GM23338 (cell line): ENCODE measurements around the gene NPC2. TPM values are rescaled to one million over a fixed set of nuclear protein-coding genes. Genes with fewer than 3 reads are reported as not detected.

Experiments used
- ATAC-seq: fragments of 200-7000 bp; cut with Tn5 transposase; 3 replicates; pipeline ENCODE4 v1.9.1; 2020
- DNase-seq: peaks from one replicate; pipeline ENCODE4 v3.0.0-alpha.2; 2015; ENCODE audit warnings: low spot score
- H2AFZ ChIP-seq: fragments of 200-600 bp; sonication (generic); 2 replicates; pipeline ENCODE4 v1.8.0; 2016; ENCODE audit warnings: antibody characterized with exemption, mild to moderate bottlenecking, moderate library complexity
- H3F3A ChIP-seq: fragments of 200-600 bp; sonication (generic); replicated peaks from 2 replicates; pipeline ENCODE4 v1.8.0; 2017; ENCODE audit warnings: antibody characterized with exemption, mixed run types, low read depth
- H3K27ac ChIP-seq: fragments of 200-600 bp; sonication (generic); 2 replicates; pipeline ENCODE4 v1.6.1; 2016; ENCODE audit warnings: low read depth
- H3K27me3 ChIP-seq: fragments of 200-600 bp; sonication (generic); 2 replicates; pipeline ENCODE4 v1.8.0; 2016; ENCODE audit warnings: mild to moderate bottlenecking, mixed run types, moderate library complexity; ENCODE audit not compliant: insufficient read depth
- H3K36me3 ChIP-seq: fragments of 200-600 bp; sonication (generic); 2 replicates; pipeline ENCODE4 v1.8.0; 2016; ENCODE audit warnings: mild to moderate bottlenecking; ENCODE audit not compliant: insufficient read depth
- H3K4me1 ChIP-seq: fragments of 200-600 bp; sonication (generic); 2 replicates; pipeline ENCODE4 v1.8.0; 2016; ENCODE audit warnings: mild to moderate bottlenecking, moderate library complexity; ENCODE audit not compliant: insufficient read depth
- H3K4me2 ChIP-seq: fragments of 200-600 bp; sonication (generic); 2 replicates; pipeline ENCODE4 v1.7.1; 2017; ENCODE audit warnings: mixed run types
- H3K4me3 ChIP-seq: fragments of 200-600 bp; sonication (generic); 2 replicates; pipeline ENCODE4 v1.6.1; 2016; ENCODE audit warnings: mixed run types
- H3K79me2 ChIP-seq: fragments of 200-600 bp; sonication (generic); replicated peaks from 2 replicates; pipeline ENCODE4 v1.8.0; 2017; ENCODE audit warnings: mild to moderate bottlenecking; ENCODE audit not compliant: insufficient read depth
- H3K9me2 ChIP-seq: fragments of 200-600 bp; sonication (generic); 2 replicates; pipeline ENCODE4 v1.8.0; 2017; ENCODE audit not compliant: insufficient read depth
- H4K20me1 ChIP-seq: fragments of 200-600 bp; sonication (generic); replicated peaks from 2 replicates; pipeline ENCODE4 v1.8.0; 2017; ENCODE audit warnings: mild to moderate bottlenecking; ENCODE audit not compliant: insufficient read depth
- H3K27ac Mint-ChIP-seq: 2 replicates; pipeline ENCODE4 v1.8.0; 2020; ENCODE audit warnings: inconsistent platforms, mild to moderate bottlenecking, moderate library complexity, mixed read lengths
- H3K27me3 Mint-ChIP-seq: 3 replicates; pipeline ENCODE4 v1.8.0; 2022; ENCODE audit warnings: low read depth, mild to moderate bottlenecking, moderate library complexity, mixed read lengths, inconsistent platforms; ENCODE audit not compliant: insufficient read depth, poor library complexity
- H3K36me3 Mint-ChIP-seq: 3 replicates; pipeline ENCODE4 v1.8.0; 2021; ENCODE audit warnings: low read depth, mild to moderate bottlenecking, inconsistent platforms, moderate library complexity, mixed read lengths
- H3K4me1 Mint-ChIP-seq: 3 replicates; pipeline ENCODE4 v1.8.0; 2020; ENCODE audit warnings: mild to moderate bottlenecking, inconsistent platforms, mixed read lengths
- H3K4me3 Mint-ChIP-seq: 3 replicates; pipeline ENCODE4 v1.8.0; 2021; ENCODE audit warnings: moderate library complexity, mild to moderate bottlenecking, inconsistent platforms, mixed read lengths
- H3K9me3 Mint-ChIP-seq: 3 replicates; pipeline ENCODE4 v1.8.0; 2020; ENCODE audit warnings: moderate library complexity, mild to moderate bottlenecking, inconsistent platforms, mixed read lengths
- CREB1 ChIP-seq: fragments of 250-450 bp; sonication (Bioruptor Pico); IDR thresholded peaks from 2 replicates; pipeline ENCODE4 v1.5.0; 2020; ENCODE audit warnings: low read depth, mild to moderate bottlenecking, moderate library complexity
- ETS1 ChIP-seq: IDR thresholded peaks from 2 replicates; pipeline ENCODE4 v1.6.1; 2016; ENCODE audit warnings: antibody characterized with exemption
- EZH2phosphoT487 ChIP-seq: fragments of 200-600 bp; sonication (generic); IDR thresholded peaks from one replicate; pipeline ENCODE4 v1.8.1; 2018; ENCODE audit warnings: antibody characterized with exemption; ENCODE audit not compliant: unreplicated experiment
- JUNB ChIP-seq: IDR thresholded peaks from one replicate; pipeline ENCODE4 v1.6.1; 2016; ENCODE audit warnings: antibody characterized with exemption; ENCODE audit not compliant: unreplicated experiment
- STAT1 ChIP-seq: IDR thresholded peaks from one replicate; pipeline ENCODE4 v1.6.1; 2016; ENCODE audit warnings: antibody characterized with exemption; ENCODE audit not compliant: unreplicated experiment
- ZNF114 ChIP-seq: fragments of 250-450 bp; sonication (Bioruptor Pico); IDR thresholded peaks from 2 replicates; pipeline ENCODE4 v1.5.0; 2020; ENCODE audit warnings: mild to moderate bottlenecking, moderate library complexity
- ZNF331 ChIP-seq: fragments of 250-450 bp; sonication (Bioruptor Pico); IDR thresholded peaks from 2 replicates; pipeline ENCODE4 v1.5.0; 2020; ENCODE audit warnings: low read depth, mild to moderate bottlenecking, moderate library complexity
- polyA plus RNA-seq: library from polyadenylated mRNA; unstranded; fragments of >200 nt; fragmentation: Nextera tagmentation; extraction: Ambion mirVana; gene quantifications from 2 replicates; pipeline ENCODE4 v1.2.1, GENCODE V29; 2016
- total RNA-seq: library from RNA; depleted of rRNA; stranded (reverse); fragments of >200 nt; shearing (Covaris generic); gene quantifications from 2 replicates; pipeline ENCODE4 v1.2.3, GENCODE V29; 2014
- TF ChIP-seq, protein P1 (sequence below): fragments of 250-450 bp; sonication (Bioruptor Pico); IDR thresholded peaks from 2 replicates; pipeline ENCODE4 v1.5.0; 2020; ENCODE audit warnings: mild to moderate bottlenecking, moderate library complexity

Gene NPC2
- total and polyA plus RNA-seq, 2 experiments from 2014 or later, result 287 to 344 TPM

GRCh38 chr14:74531006-74531405, 37.9 kb upstream of the NPC2 start (continued):
- TF ChIP-seq EZH2phosphoT487, result no peak
- no peak for TF ChIP-seq JUNB
- TF ChIP-seq CREB1 (CRISPR knock-in tag), result no peak
- TF ChIP-seq, protein P1, sequence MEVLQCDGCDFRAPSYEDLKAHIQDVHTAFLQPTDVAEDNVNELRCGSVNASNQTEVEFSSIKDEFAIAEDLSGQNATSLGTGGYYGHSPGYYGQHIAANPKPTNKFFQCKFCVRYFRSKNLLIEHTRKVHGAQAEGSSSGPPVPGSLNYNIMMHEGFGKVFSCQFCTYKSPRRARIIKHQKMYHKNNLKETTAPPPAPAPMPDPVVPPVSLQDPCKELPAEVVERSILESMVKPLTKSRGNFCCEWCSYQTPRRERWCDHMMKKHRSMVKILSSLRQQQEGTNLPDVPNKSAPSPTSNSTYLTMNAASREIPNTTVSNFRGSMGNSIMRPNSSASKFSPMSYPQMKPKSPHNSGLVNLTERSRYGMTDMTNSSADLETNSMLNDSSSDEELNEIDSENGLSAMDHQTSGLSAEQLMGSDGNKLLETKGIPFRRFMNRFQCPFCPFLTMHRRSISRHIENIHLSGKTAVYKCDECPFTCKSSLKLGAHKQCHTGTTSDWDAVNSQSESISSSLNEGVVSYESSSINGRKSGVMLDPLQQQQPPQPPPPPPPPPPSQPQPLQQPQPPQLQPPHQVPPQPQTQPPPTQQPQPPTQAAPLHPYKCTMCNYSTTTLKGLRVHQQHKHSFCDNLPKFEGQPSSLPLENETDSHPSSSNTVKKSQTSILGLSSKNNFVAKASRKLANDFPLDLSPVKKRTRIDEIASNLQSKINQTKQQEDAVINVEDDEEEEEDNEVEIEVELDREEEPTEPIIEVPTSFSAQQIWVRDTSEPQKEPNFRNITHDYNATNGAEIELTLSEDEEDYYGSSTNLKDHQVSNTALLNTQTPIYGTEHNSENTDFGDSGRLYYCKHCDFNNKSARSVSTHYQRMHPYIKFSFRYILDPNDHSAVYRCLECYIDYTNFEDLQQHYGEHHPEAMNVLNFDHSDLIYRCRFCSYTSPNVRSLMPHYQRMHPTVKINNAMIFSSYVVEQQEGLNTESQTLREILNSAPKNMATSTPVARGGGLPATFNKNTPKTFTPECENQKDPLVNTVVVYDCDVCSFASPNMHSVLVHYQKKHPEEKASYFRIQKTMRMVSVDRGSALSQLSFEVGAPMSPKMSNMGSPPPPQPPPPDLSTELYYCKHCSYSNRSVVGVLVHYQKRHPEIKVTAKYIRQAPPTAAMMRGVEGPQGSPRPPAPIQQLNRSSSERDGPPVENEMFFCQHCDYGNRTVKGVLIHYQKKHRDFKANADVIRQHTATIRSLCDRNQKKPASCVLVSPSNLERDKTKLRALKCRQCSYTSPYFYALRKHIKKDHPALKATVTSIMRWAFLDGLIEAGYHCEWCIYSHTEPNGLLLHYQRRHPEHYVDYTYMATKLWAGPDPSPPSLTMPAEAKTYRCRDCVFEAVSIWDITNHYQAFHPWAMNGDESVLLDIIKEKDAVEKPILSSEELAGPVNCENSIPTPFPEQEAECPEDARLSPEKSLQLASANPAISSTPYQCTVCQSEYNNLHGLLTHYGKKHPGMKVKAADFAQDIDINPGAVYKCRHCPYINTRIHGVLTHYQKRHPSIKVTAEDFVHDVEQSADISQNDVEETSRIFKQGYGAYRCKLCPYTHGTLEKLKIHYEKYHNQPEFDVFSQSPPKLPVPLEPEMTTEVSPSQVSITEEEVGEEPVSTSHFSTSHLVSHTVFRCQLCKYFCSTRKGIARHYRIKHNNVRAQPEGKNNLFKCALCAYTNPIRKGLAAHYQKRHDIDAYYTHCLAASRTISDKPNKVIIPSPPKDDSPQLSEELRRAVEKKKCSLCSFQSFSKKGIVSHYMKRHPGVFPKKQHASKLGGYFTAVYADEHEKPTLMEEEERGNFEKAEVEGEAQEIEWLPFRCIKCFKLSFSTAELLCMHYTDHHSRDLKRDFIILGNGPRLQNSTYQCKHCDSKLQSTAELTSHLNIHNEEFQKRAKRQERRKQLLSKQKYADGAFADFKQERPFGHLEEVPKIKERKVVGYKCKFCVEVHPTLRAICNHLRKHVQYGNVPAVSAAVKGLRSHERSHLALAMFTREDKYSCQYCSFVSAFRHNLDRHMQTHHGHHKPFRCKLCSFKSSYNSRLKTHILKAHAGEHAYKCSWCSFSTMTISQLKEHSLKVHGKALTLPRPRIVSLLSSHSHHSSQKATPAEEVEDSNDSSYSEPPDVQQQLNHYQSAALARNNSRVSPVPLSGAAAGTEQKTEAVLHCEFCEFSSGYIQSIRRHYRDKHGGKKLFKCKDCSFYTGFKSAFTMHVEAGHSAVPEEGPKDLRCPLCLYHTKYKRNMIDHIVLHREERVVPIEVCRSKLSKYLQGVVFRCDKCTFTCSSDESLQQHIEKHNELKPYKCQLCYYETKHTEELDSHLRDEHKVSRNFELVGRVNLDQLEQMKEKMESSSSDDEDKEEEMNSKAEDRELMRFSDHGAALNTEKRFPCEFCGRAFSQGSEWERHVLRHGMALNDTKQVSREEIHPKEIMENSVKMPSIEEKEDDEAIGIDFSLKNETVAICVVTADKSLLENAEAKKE (CRISPR knock-in tag), result no peak
- TF ChIP-seq ZNF114 (CRISPR knock-in tag), result no peak

DNA sequence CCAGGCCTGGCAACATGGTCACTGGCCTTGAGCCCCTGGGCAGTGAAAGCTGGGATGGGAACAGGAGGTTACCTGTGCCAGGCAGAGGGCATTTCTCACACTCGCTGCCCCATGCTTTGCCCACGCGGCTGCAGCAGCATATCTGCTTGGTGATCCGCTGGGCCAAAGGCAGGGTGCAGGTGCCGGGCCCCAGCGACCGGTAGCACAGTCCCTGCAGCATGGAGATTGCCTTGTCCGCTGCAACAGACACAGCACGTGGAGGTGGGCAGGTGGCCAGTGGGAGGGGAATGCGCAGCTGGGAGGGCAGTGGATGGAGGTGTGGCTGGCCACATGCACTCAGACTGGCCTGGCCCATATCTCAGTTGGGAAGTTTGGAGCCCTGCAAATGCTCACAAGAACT, 35.8 kb upstream of the NPC2 start:
- no peaks in the 10 kb centered on the region for H3K27me3 ChIP-seq
- Mint-ChIP-seq H3K4me1 (peaks cover 15% of the 10 kb centered on the region), H3K27me3 (peaks cover 9% of the 10 kb centered on the region), H3K36me3 (no peaks in the 10 kb centered on the region), H3K9me3 (no peaks in the 10 kb centered on the region), H3K4me3 (no peak overlapping the region), H3K27ac (no peak overlapping the region)
- no peaks in the 10 kb centered on the region for H3K9me2 ChIP-seq
- no peaks in the 10 kb centered on the region for H3K36me3 ChIP-seq
- H3K4me3 ChIP-seq, result no peak overlapping the region
- H3K27ac ChIP-seq, result no peak overlapping the region
- no peak overlapping the region for H3K4me2 ChIP-seq
- H2AFZ ChIP-seq, result no peak overlapping the region
- TF ChIP-seq STAT1 (no peak), JUNB (no peak), ZNF331 (CRISPR knock-in tag) (no peak), EZH2phosphoT487 (no peak), ETS1 (no peak)
- TF ChIP-seq, protein P1 (CRISPR knock-in tag), result no peak
- DNase-seq (no peak), ATAC-seq (no peak)
- H4K20me1 ChIP-seq, result no peaks in the 10 kb centered on the region
- no peaks in the 10 kb centered on the region for H3K4me1 ChIP-seq
- no peaks in the 10 kb centered on the region for H3F3A ChIP-seq
- H3K79me2 ChIP-seq, result no peaks in the 10 kb centered on the region
